Nucleus accumbens (tissue), 56 donors: ENCODE data around the gene CC2D2B.
"Not testable (repeated sequence)": the region's sequence is repeated elsewhere in the genome, so short reads cannot be mapped to it uniquely, and the experiment has no call there.

Experiments used
- DNase-seq, 56 donors: peaks; one replicate each; lab custom pipeline; 2025; lab: John Stamatoyannopoulos, UW

The CC2D2B gene

DNA sequence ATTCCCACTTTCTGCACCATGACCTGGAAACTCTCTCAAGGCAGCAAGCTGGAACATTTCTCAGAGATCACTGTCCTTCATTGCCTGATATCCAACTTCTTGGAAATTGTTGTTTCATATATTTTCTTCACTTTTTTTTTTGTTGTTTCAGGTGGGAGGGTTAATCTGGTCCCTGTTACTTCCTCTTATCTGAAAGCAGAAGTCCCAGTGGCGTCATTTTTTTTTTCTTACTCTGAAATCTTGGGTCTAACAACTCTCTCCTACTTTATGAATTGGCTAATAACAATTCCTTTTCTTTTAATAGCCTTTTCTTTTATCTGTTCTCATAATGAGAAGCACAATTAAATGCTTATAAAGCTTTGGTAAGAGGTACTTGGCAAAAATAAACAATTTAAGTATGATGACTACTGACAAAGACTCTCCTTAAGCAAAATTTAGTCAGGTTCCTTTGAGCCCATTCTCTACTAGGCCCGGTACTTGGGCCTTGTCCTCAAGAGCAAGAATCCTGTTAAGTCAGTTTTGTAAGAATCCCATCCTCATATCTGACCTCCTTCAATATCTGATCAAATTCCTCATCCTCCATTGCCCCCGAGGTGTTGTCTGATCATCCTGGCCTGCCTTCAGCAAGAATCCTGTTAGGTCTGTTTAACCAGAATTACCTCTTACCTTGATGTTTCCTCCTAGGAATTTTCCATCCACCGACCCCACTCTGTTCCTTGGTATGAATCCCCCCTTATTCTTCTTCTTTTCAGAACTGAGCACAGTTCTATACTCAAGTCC is 11.5 kb upstream of the CC2D2B start:
- no peak for DNase-seq

DNA sequence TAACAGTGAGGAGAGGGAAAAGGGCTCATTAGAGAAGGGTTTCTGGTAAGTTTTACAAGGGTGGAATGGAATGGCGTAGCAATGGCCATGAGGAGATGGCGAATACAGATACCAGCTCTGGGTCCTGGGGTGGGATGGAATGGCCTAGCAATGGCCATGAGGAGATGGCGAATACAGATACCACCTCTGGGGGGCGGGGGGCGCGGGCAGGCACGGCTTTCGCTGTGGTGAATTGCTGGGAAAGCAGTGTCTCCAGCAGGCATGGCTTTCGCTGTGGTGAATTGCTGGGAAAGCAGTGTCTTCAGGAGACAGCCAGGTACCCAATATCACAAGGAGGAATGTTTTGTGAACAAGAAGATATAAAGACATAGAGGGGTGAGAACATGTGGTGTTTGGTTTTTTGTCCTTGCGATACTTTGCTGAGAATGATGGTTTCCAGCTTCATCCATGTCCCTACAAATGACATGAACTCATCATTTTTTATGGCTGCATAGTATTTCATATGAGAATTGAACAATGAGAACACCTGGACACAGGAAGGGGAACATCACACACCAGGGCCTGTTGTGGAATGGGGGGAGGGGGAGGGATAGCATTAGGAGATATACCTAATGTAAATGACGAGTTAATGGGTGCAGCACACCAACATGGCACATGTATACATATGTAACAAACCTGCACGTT is 1.7 kb upstream of the CC2D2B start:
- not testable (repeated sequence) for DNase-seq

DNA sequence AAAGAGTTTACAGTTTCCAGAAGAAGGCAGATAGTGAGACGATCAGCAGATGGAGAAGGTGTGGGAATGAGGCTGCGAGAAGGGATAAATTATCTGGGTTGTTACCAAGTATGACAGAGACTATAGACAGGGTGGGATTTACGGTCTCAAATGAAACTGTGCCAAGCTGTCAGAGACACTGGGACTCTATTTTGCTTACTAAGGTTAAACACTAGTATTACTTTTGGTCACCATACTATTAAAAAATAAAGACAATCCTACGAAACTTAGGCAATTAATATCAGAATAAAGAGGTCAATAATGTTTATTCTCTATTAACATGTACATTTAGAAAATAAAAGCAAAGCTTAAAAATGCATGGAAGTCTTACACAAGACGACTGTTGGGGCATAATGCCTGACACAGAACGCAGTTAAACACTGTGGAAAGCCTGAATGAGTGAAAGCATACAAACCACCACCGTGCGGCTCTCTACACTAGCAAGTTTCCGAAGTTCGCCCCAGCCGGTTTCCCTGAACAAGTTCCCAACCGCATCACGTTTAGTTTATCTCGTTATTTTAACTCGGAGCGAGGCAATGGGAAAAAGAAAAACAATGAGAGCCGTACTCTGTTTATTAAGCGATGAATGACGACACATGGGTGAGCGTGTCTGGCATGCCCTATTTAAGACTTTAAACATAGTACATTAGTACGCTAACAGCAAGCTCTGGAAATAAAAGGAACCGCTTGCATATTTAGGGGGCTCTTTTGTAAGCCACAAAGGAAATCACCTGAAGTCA is 909 bp upstream of the CC2D2B start:
- peak in 42 of 56 donors; percentile 2 to 71 (median 36) for DNase-seq

DNA sequence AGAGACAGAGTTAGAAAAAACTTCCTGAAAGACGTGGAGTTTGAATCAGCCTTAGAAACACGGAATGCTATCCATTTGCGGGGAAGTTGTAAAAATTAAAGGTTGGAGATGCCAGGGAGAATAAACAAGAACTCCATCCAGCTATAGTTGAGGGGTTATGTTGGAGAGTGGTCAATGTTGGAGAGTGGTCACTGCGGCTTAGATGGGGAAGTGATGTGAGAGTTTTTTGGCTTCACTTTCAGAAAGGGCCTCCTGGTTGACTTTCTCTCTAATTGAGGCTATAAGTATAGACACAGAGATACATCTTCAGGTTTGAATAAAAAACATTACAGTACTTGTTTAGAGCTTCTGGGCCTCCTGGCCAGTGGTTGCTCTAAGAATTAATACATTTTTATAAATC is 675 bp downstream of the CC2D2B start:
- DNase-seq, result no peak

- DNase-seq, result no peak
Measured at GRCh38 chr10:95909561-95909960, 1.8 kb downstream of the CC2D2B start.

GRCh38 chr10:95916039-95916438 is 8.3 kb downstream of the CC2D2B start:
- not testable (repeated sequence) for DNase-seq

DNA sequence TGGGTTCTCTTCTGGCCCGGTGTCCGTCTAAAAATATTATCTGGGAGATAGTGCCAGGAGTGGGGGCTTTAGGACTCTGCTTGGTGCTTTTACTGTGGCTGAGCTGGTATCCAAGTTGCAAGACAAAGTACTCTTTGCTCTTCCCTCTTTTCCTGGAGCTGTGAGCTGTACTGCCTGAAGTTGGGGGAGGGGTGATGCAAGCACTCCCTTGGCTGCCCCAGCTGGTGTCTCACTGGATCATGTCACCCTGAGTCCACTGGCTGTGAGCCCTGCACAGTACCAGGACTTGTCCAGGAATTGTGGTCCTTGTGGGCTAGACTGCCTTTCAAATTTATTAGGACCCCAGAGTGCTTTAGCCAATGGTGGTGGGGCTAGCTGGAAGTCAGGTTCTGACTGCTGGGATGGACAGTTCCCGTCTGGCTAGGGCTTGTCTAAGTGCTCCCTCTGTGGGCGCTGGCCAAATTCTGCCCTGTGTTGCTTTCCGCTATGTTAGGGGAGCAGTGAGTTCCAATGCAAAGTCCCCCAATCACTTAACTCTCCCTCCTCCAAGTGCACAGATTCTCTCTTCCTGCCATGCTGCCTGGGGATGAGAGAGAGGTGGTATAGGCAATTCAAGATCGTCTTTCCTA is 13.1 kb downstream of the CC2D2B start:
- DNase-seq, result peak in 1 of 56 donors; percentile 1

DNA sequence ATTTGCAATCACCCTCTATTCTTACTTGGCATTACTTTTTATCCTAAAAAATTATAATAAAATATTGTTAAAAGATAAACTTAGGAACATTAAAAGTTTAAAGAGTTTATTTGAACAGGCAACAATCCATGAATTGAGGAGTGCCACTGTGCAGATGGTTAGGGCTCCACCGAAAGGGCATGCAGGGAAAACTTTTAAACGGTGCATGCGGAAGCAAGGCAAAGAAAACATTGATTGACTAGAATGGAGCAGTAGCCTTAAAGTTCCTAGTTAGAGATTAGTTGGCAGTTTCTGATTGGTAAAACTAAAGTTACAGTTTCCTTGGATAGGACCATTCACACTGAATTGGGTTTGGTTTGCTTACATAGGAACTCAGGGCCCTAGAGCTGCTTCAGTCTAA is 17.3 kb downstream of the CC2D2B start:
- no peak for DNase-seq

- no peak for DNase-seq
Measured at GRCh38 chr10:95935429-95935828, 27.7 kb downstream of the CC2D2B start.

DNA sequence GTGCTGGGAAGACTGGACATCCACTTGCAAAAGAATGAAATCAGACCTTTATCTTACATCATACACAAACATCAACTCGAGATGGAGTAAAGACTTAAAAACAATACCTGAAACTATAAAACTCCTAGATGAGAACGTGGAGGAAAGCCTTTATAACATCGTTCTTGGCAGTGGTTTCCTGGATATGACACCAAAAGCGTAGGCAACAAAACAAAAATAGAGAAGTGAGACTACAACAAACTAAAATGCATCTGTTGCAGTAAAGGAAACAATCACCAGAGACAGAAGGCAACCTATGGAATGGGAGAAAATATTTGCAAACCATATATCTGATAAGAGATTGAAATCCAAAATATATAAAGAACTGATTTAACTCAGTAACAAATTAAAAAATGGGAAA is 33.3 kb downstream of the CC2D2B start:
- DNase-seq, result no peak

GRCh38 chr10:95963202-95963990 is 55.6 kb downstream of the CC2D2B start:
- DNase-seq, result no peak

DNA sequence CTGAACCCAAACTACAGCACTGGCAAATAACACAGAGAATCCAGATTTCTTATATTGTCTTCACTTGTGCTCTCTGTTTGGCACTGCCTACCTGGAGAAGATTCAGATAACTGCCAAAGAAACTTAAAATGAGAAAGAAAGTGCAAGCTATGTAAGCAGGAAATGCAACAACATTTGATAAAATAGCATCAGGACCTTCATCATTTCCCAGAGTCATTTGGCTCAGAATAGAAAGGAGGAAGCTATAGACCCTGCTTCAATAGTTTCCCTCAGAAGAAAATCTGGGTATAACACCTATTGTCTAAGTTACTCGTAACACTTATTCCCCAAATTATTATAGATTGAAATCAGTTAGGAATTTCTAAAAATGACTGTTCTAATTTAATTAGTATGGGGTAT is 56.2 kb downstream of the CC2D2B start:
- no peak for DNase-seq

- no peak for DNase-seq
Measured at GRCh38 chr10:95964756-95965155, 57.0 kb downstream of the CC2D2B start.

- no peak for DNase-seq
Measured at GRCh38 chr10:95976362-95977229, 68.8 kb downstream of the CC2D2B start.

GRCh38 chr10:95982200-95982599 is 74.4 kb downstream of the CC2D2B start:
- no peak for DNase-seq

DNA sequence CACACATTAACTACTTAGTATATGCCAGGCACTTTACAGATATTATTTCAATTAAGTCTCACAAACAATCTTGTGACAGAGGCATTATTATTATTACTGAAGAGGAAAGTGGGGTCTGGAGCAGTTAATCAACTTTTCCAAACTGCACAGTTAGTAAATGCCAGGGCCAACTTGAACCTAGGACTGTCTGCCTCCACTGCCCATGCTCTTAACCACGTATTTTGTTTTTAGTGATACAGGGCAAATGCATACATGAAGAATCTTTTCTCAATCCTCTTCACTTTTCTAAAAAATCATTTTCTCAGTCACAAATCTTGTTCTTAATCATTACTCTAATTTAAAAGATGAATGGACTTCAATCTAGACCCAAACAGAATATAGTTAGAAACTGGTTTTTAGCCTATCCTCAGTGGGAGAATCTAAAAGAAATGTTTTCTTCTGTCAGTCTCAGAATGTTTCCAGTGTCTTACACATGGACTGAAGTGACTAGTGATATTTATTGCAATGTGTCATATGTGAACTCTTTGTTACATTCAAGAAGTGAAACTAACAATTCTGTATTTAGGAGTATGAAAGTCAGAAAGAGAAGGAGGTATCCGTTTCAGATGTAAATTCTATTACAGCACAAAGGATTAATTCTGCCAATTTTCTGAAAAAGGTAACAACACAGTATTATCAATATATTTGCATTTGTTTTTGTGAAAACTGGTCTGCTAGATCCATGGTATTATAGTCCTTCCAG is 80.1 kb downstream of the CC2D2B start:
- DNase-seq, result no peak

GRCh38 chr10:95988702-95989101 is 80.9 kb downstream of the CC2D2B start:
- no peak for DNase-seq

GRCh38 chr10:95994376-95994775 is 86.6 kb downstream of the CC2D2B start:
- DNase-seq, result not testable (repeated sequence)
